A673 (cell line): ENCODE measurements around the gene CLK1.

Source experiments
- EZH2 ChIP-seq: fragments of 200-600 bp; sonication (generic); IDR thresholded peaks from 2 replicates; pipeline ENCODE4 v1.6.1; 2017; ENCODE audit warnings: borderline replicate concordance, low read depth, mild to moderate bottlenecking, mixed read lengths, antibody characterized with exemption, low read length; ENCODE audit not compliant: poor library complexity, severe bottlenecking
- TF ChIP-seq, protein P1 (sequence below): fragments of 300-800, 200-600 bp; sonication (generic); conservative IDR thresholded peaks from 2 replicates; pipeline ENCODE4 v1.5.1; 2017; ENCODE audit warnings: low read depth, mild to moderate bottlenecking, antibody characterized with exemption, low read length, moderate library complexity, mixed read lengths

DNA sequence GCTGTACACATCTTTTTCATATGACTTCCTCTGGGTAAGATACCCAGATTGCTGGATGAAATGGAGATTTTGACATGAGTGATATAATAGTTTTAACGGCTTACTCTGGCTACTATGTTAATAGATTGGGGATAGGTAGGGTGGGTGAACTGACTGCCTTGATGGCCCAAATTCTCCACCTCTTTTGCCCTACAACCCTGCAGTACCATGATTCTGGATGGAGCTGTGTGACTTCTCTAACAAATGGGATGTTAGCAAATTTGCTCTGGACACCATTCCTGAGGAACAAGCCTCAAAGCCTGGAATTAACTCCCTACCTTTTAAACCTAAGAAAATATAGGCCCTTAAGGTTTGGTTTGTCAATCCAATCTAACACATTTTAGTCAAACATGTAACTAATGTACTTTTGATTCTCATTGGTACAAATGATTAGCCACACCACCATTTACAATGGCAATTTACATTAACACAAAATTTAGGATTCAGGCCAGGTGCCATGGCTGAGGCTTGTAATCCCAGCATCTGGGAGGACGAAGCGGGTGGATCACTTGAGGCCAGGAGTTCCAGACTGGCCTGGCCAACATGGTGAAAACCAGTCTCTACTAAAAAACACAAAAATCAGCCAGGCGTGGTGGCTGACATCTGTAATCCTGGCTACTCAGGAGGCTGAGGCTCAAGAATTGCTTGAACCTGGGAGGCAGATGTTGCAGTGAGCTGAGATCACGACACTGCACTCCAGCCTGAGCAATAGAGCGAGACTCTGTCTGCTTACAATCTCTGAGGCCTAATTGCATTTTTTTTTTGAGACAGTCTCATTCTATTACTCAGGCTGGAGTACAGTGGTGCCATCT lies 12.8 kb downstream of the CLK1 start:
- TF ChIP-seq, protein P1, sequence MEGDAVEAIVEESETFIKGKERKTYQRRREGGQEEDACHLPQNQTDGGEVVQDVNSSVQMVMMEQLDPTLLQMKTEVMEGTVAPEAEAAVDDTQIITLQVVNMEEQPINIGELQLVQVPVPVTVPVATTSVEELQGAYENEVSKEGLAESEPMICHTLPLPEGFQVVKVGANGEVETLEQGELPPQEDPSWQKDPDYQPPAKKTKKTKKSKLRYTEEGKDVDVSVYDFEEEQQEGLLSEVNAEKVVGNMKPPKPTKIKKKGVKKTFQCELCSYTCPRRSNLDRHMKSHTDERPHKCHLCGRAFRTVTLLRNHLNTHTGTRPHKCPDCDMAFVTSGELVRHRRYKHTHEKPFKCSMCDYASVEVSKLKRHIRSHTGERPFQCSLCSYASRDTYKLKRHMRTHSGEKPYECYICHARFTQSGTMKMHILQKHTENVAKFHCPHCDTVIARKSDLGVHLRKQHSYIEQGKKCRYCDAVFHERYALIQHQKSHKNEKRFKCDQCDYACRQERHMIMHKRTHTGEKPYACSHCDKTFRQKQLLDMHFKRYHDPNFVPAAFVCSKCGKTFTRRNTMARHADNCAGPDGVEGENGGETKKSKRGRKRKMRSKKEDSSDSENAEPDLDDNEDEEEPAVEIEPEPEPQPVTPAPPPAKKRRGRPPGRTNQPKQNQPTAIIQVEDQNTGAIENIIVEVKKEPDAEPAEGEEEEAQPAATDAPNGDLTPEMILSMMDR = no peak
- no peak for TF ChIP-seq EZH2
